ENCODE measurements around the gene CDKN2B. TPM values are rescaled to one million over a fixed set of nuclear protein-coding genes. Genes with fewer than 3 reads are reported as not detected.

The CDKN2B gene
- total and polyA plus RNA-seq, 2 experiments from 2014 or later = 0.29 to 0.83 TPM

GRCh38 chr9:21974722-21975409 lies 34.2 kb downstream of the CDKN2B start:
- H4K20me1 ChIP-seq (replicated peaks; ENCODE audit: insufficient read depth) = peaks cover 25% of the 10 kb centered on the region
- peak; percentile 44; the same call in 1 of the 2 replicates for TF ChIP-seq POLR2AphosphoS5 (IDR thresholded peaks at IDR 0.05; ENCODE audit: low read depth)
- TF ChIP-seq EZH2phosphoT487 (IDR thresholded peaks at IDR 0.05; ENCODE audit: unreplicated experiment) = peak; percentile 30
- no peak for TF ChIP-seq NANOG (IDR thresholded peaks at IDR 0.05; ENCODE audit: borderline replicate concordance)
- 0 out of 2 replicates have a peak, but pooled peaks have one; percentile 18 for TF ChIP-seq ETS1 (IDR thresholded peaks at IDR 0.05)

GRCh38 chr9:21974343-21974721 lies 34.8 kb downstream of the CDKN2B start:
- Histone ChIP-seq H3K27me3 (ENCODE audit: insufficient read depth) (peaks cover 100% of the 10 kb centered on the region), H3K4me3 (peak overlapping the region; percentile 60), H3K4me2 (peak overlapping the region; percentile 88), H3K4me1 (ENCODE audit: insufficient read depth) (peaks cover 26% of the 10 kb centered on the region), H2AFZ (peak overlapping the region; percentile 87), H3K36me3 (ENCODE audit: insufficient read depth) (no peaks in the 10 kb centered on the region), H3K9me2 (ENCODE audit: insufficient read depth) (no peaks in the 10 kb centered on the region), H4K20me1 (replicated peaks; ENCODE audit: insufficient read depth) (peaks cover 25% of the 10 kb centered on the region), H3K27ac (ENCODE audit: low read depth) (no peak overlapping the region), H3K79me2 (replicated peaks; ENCODE audit: insufficient read depth) (no peaks in the 10 kb centered on the region), H3F3A (replicated peaks; ENCODE audit: low read depth) (peaks cover 34% of the 10 kb centered on the region)
- Mint-ChIP-seq H3K36me3 (ENCODE audit: low read depth) (no peaks in the 10 kb centered on the region; the same call in 2 of the 3 replicates), H3K9me3 (peaks cover 3% of the 10 kb centered on the region; the same call in 1 of the 3 replicates), H3K4me3 (peak overlapping the region; percentile 75), H3K27ac (no peak overlapping the region), H3K27me3 (ENCODE audit: insufficient read depth, low read depth, poor library complexity) (peaks cover 98% of the 10 kb centered on the region), H3K4me1 (peaks cover 26% of the 10 kb centered on the region)
- DNase-seq (ENCODE audit: low spot score) = no peak
- TF ChIP-seq ZNF331 (CRISPR knock-in tag; IDR thresholded peaks at IDR 0.05; ENCODE audit: low read depth) = no peak
- peak; percentile 77 for TF ChIP-seq EZH2 (IDR thresholded peaks at IDR 0.05; ENCODE audit: low read depth, unreplicated experiment)
- no peak for ATAC-seq

More at GRCh38 chr9:21974722-21975409, 34.2 kb downstream of the CDKN2B start:
- Mint-ChIP-seq H3K27me3 (ENCODE audit: insufficient read depth, low read depth, poor library complexity) (peaks cover 98% of the 10 kb centered on the region), H3K9me3 (peaks cover 3% of the 10 kb centered on the region; the same call in 1 of the 3 replicates), H3K4me3 (peak overlapping the region; percentile 75), H3K4me1 (peaks cover 22% of the 10 kb centered on the region), H3K27ac (no peak overlapping the region), H3K36me3 (ENCODE audit: low read depth) (no peaks in the 10 kb centered on the region; the same call in 2 of the 3 replicates)
- Histone ChIP-seq H3K36me3 (ENCODE audit: insufficient read depth) (no peaks in the 10 kb centered on the region), H3K27ac (ENCODE audit: low read depth) (no peak overlapping the region), H3K9me2 (ENCODE audit: insufficient read depth) (no peaks in the 10 kb centered on the region), H3K27me3 (ENCODE audit: insufficient read depth) (peaks cover 100% of the 10 kb centered on the region), H3F3A (replicated peaks; ENCODE audit: low read depth) (peaks cover 32% of the 10 kb centered on the region), H3K4me3 (peak overlapping the region; percentile 60), H2AFZ (peak overlapping the region; percentile 87), H3K4me1 (ENCODE audit: insufficient read depth) (peaks cover 22% of the 10 kb centered on the region), H3K4me2 (peak overlapping the region; percentile 88), H3K79me2 (replicated peaks; ENCODE audit: insufficient read depth) (no peaks in the 10 kb centered on the region)
- DNase-seq (ENCODE audit: low spot score) = peak; percentile 93
- ATAC-seq = peak; percentile 79

- no peaks in the 10 kb centered on the region; the same call in 1 of the 2 replicates for H3K36me3 ChIP-seq (ENCODE audit: insufficient read depth)
- Mint-ChIP-seq H3K36me3 (ENCODE audit: low read depth) (no peaks in the 10 kb centered on the region; the same call in 2 of the 3 replicates), H3K4me3 (no peak overlapping the region), H3K27ac (no peak overlapping the region), H3K4me1 (peaks cover 41% of the 10 kb centered on the region), H3K9me3 (peaks cover 3% of the 10 kb centered on the region; the same call in 2 of the 3 replicates), H3K27me3 (ENCODE audit: insufficient read depth, low read depth, poor library complexity) (peaks cover 99% of the 10 kb centered on the region)
- H3K4me1 ChIP-seq (ENCODE audit: insufficient read depth) = peaks cover 44% of the 10 kb centered on the region
- H3K79me2 ChIP-seq (replicated peaks; ENCODE audit: insufficient read depth) = no peaks in the 10 kb centered on the region
- TF ChIP-seq STAT1 (IDR thresholded peaks at IDR 0.05; ENCODE audit: unreplicated experiment) (no peak), EZH2 (IDR thresholded peaks at IDR 0.05; ENCODE audit: low read depth, unreplicated experiment) (peak; percentile 25)
- H4K20me1 ChIP-seq (replicated peaks; ENCODE audit: insufficient read depth) = peaks cover 32% of the 10 kb centered on the region
- ATAC-seq (no peak), DNase-seq (ENCODE audit: low spot score) (no peak)
- no peak overlapping the region for H3K4me3 ChIP-seq
- H3K27me3 ChIP-seq (ENCODE audit: insufficient read depth) = peaks cover 100% of the 10 kb centered on the region
- H3K9me2 ChIP-seq (ENCODE audit: insufficient read depth) = no peaks in the 10 kb centered on the region
- no peak overlapping the region for H3K4me2 ChIP-seq
- peaks cover 51% of the 10 kb centered on the region for H3F3A ChIP-seq (replicated peaks; ENCODE audit: low read depth)
- no peak overlapping the region for H3K27ac ChIP-seq (ENCODE audit: low read depth)
- H2AFZ ChIP-seq = no peak overlapping the region
Observed at GRCh38 chr9:21972361-21972760, 36.7 kb downstream of the CDKN2B start.
